HepG2 (cell line): ENCODE data around the gene ZKSCAN8. TPM values are rescaled to one million over a fixed set of nuclear protein-coding genes. Genes with fewer than 3 reads are reported as not detected.

ENCODE experiments used
- CENPX ChIP-seq: sonication (generic); formaldehyde crosslinking; IDR thresholded peaks from 2 replicates; pipeline ENCODE4 v1.9.0; 2021; ENCODE audit warnings: mild to moderate bottlenecking, missing genetic modification reagents, moderate library complexity
- HES4 ChIP-seq: sonication (generic); formaldehyde crosslinking; IDR thresholded peaks from 2 replicates; pipeline ENCODE4 v1.9.0; 2021; ENCODE audit warnings: mild to moderate bottlenecking, missing genetic modification reagents, borderline replicate concordance
- PHF20 ChIP-seq: sonication (generic); formaldehyde crosslinking; IDR thresholded peaks from 2 replicates; pipeline ENCODE4 v1.5.0; 2020; ENCODE audit warnings: mild to moderate bottlenecking, missing genetic modification reagents
- POGZ ChIP-seq: sonication (generic); formaldehyde crosslinking; IDR thresholded peaks from 2 replicates; pipeline ENCODE4 v1.4.0; 2020; ENCODE audit warnings: mild to moderate bottlenecking, missing genetic modification reagents
- POLR2A ChIP-seq, 2 experiments: IDR thresholded peaks; 2 replicates each; pipeline ENCODE4 v1.6.1; 2011; ENCODE audit warnings: low read depth in 2 of 2, low read length in 2 of 2, mild to moderate bottlenecking in 1 of 2, moderate library complexity in 1 of 2; ENCODE audit not compliant: insufficient read depth in 1 of 2
- SKI ChIP-seq: fragments of 450-650 bp; IDR thresholded peaks from one replicate; pipeline ENCODE4 v1.6.1; 2018; ENCODE audit warnings: mild to moderate bottlenecking; ENCODE audit not compliant: partially characterized antibody
- SMAD1 ChIP-seq: sonication (generic); formaldehyde crosslinking; IDR thresholded peaks from 2 replicates; pipeline ENCODE4 v1.4.0; 2020; ENCODE audit warnings: missing genetic modification reagents, low read depth, mild to moderate bottlenecking, borderline replicate concordance
- ZNF205 ChIP-seq: IDR thresholded peaks from 2 replicates; pipeline ENCODE4 v1.6.1; 2018; ENCODE audit warnings: missing biosample characterization, missing genetic modification reagents
- ZNF264 ChIP-seq: sonication (generic); formaldehyde crosslinking; IDR thresholded peaks from 2 replicates; pipeline ENCODE4 v1.4.0; 2020; ENCODE audit warnings: missing genetic modification reagents
- ZNF329 ChIP-seq: sonication (generic); formaldehyde crosslinking; IDR thresholded peaks from 2 replicates; pipeline ENCODE4 v1.9.0; 2021; ENCODE audit warnings: low read depth, mild to moderate bottlenecking, missing genetic modification reagents
- ZNF550 ChIP-seq: sonication (generic); formaldehyde crosslinking; IDR thresholded peaks from 2 replicates; pipeline ENCODE4 v1.4.0; 2020; ENCODE audit warnings: mild to moderate bottlenecking, missing genetic modification reagents, borderline replicate concordance
- ZSCAN12 ChIP-seq: sonication (generic); formaldehyde crosslinking; IDR thresholded peaks from 2 replicates; pipeline ENCODE4 v1.9.0; 2021; ENCODE audit warnings: mild to moderate bottlenecking, missing genetic modification reagents
- polyA plus RNA-seq, 8 experiments: library from polyadenylated mRNA; depleted of rRNA in 3 of 8; stranded (reverse) in 7 of 8; unstranded in 1 of 8; fragments of >200 nt; fragmentation: Illumina TruSeq in 4 of 8; extraction: Trizol in 4 of 8; gene quantifications; 2 replicates each; pipeline versions ENCODE4 v1.2.1 to v1.2.3, GENCODE V29; 2011 to 2016; ENCODE audit warnings: low read depth in 4 of 8, missing spikeins in 1 of 8, mixed read lengths in 1 of 8; ENCODE audit not compliant: insufficient read depth in 1 of 8
- total RNA-seq, 5 experiments: library from RNA; depleted of rRNA; stranded (reverse); fragments of >200 nt; fragmentation: Illumina TruSeq; extraction: Trizol; gene quantifications; 2 replicates each; pipeline ENCODE4 v1.2.3, GENCODE V29; 2016; ENCODE audit warnings: low read depth in 1 of 5
- TF ChIP-seq, protein P1 (sequence below): sonication (generic); formaldehyde crosslinking; IDR thresholded peaks from 2 replicates; pipeline ENCODE4 v1.5.0; 2020; ENCODE audit warnings: missing genetic modification reagents, mild to moderate bottlenecking, borderline replicate concordance
- TF ChIP-seq, protein P2 (sequence below): sonication (generic); formaldehyde crosslinking; IDR thresholded peaks from 2 replicates; pipeline ENCODE4 v1.4.0; 2020; ENCODE audit warnings: missing genetic modification reagents
- TF ChIP-seq, protein P3 (sequence below): sonication (generic); formaldehyde crosslinking; IDR thresholded peaks from 2 replicates; pipeline ENCODE4 v1.4.0; 2020; ENCODE audit warnings: missing genetic modification reagents
- TF ChIP-seq, protein P4 (sequence below): sonication (generic); formaldehyde crosslinking; IDR thresholded peaks from 2 replicates; pipeline ENCODE4 v1.5.0; 2020; ENCODE audit warnings: missing genetic modification reagents

Gene ZKSCAN8
- total and polyA plus RNA-seq, 2 of the 13 experiments (the other 11 are each of a cell fraction or from before 2014, with no cell fraction given), result 12.4 to 20.9 TPM

DNA sequence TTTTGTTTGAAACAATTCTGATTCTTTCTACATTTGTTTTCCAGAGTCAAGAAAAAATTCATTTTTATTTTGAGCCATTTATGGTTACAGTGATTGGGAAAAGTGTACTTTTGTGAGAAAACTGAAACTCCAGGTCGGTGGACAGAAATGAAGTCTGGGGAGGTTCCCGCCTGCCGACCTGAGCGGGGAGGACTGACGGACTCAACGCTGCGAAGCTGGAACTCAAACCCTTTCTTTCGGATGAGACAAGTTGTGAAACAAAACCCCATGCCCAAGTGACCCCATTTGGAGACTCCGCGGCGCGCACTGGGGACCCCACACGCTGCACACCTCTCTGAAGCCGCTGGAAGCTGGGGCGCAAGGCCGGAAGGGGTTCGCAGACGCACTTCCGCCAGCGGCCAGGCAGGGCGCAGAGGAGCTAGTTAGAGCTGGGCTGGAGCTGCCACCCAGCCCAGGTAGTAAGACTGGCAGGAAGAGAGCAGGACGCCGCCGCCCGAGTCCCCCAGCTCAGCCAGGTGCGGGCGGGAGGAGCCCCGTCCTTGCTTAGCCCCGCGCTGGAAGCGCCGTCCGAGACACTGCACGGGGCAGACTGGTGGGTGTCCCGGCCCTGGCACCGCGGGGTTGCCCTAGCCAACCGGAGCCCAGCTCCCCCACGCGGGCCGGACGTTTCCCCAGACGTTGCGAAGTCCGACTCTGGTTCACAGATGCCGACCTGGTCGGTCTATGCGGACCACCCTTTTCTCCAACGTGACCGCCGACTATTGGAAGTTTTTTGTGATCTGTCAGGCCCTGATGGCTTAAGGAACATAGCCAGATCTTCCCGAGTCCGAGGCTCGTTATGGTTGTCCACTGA, 37.1 kb upstream of the ZKSCAN8 start (continued):
- TF ChIP-seq, protein P1, sequence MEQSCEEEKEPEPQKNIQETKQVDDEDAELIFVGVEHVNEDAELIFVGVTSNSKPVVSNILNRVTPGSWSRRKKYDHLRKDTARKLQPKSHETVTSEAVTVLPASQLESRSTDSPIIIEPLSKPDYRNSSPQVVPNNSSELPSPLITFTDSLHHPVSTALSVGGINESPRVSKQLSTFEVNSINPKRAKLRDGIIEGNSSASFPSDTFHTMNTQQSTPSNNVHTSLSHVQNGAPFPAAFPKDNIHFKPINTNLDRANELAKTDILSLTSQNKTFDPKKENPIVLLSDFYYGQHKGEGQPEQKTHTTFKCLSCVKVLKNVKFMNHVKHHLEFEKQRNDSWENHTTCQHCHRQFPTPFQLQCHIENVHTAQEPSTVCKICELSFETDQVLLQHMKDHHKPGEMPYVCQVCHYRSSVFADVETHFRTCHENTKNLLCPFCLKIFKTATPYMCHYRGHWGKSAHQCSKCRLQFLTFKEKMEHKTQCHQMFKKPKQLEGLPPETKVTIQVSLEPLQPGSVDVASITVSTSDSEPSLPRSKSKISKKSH (CRISPR knock-in tag), result peak; percentile 94
- peak; percentile 91 for TF ChIP-seq PHF20 (CRISPR knock-in tag)
- 0 out of 2 replicates have a peak, but pooled peaks have one; percentile 62 for TF ChIP-seq ZNF550 (CRISPR knock-in tag)
- TF ChIP-seq ZNF329 (CRISPR knock-in tag), result peak; percentile 80; the same call in 1 of the 2 replicates
- TF ChIP-seq SKI, result no peak
- TF ChIP-seq, protein P2, sequence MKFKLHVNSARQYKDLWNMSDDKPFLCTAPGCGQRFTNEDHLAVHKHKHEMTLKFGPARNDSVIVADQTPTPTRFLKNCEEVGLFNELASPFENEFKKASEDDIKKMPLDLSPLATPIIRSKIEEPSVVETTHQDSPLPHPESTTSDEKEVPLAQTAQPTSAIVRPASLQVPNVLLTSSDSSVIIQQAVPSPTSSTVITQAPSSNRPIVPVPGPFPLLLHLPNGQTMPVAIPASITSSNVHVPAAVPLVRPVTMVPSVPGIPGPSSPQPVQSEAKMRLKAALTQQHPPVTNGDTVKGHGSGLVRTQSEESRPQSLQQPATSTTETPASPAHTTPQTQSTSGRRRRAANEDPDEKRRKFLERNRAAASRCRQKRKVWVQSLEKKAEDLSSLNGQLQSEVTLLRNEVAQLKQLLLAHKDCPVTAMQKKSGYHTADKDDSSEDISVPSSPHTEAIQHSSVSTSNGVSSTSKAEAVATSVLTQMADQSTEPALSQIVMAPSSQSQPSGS (CRISPR knock-in tag), result no peak; the same call in 1 of the 2 replicates
- TF ChIP-seq, protein P3, sequence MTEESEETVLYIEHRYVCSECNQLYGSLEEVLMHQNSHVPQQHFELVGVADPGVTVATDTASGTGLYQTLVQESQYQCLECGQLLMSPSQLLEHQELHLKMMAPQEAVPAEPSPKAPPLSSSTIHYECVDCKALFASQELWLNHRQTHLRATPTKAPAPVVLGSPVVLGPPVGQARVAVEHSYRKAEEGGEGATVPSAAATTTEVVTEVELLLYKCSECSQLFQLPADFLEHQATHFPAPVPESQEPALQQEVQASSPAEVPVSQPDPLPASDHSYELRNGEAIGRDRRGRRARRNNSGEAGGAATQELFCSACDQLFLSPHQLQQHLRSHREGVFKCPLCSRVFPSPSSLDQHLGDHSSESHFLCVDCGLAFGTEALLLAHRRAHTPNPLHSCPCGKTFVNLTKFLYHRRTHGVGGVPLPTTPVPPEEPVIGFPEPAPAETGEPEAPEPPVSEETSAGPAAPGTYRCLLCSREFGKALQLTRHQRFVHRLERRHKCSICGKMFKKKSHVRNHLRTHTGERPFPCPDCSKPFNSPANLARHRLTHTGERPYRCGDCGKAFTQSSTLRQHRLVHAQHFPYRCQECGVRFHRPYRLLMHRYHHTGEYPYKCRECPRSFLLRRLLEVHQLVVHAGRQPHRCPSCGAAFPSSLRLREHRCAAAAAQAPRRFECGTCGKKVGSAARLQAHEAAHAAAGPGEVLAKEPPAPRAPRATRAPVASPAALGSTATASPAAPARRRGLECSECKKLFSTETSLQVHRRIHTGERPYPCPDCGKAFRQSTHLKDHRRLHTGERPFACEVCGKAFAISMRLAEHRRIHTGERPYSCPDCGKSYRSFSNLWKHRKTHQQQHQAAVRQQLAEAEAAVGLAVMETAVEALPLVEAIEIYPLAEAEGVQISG (CRISPR knock-in tag), result peak; percentile 98
- TF ChIP-seq, protein P4, sequence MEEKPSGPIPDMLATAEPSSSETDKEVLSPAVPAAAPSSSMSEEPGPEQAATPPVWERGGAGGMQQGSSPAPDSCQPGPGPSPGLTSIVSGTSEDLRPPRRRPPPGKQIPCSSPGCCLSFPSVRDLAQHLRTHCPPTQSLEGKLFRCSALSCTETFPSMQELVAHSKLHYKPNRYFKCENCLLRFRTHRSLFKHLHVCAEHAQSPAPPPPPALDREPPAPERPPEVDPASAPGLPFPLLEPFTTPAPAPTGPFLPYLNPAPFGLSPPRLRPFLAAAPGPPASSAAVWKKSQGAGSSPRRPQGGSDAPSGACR (CRISPR knock-in tag), result peak; percentile 83; the same call in 1 of the 2 replicates
- peak; percentile 81 for TF ChIP-seq ZSCAN12 (CRISPR knock-in tag)
- TF ChIP-seq SMAD1 (CRISPR knock-in tag), result peak; percentile 67; the same call in 1 of the 2 replicates
- no peak for TF ChIP-seq ZNF205 (CRISPR knock-in tag)
- TF ChIP-seq HES4 (CRISPR knock-in tag), result peak; percentile 83; the same call in 1 of the 2 replicates
- peak; percentile 73 to 92 for TF ChIP-seq POLR2A (IDR thresholded peaks at IDR 0.05; ENCODE audit: insufficient read depth in 1 of 2, low read depth in 2 of 2, low read length in 2 of 2)
- TF ChIP-seq POGZ, result peak; percentile 88; the same call in 1 of the 2 replicates
- TF ChIP-seq CENPX (CRISPR knock-in tag), result no peak
- peak; percentile 87 for TF ChIP-seq ZNF264
